Karpas-422 (cell line): ENCODE measurements around the gene FOXL1. TPM values are rescaled to one million over a fixed set of nuclear protein-coding genes. Genes with fewer than 3 reads are reported as not detected.

Source experiments
- DNase-seq: peaks from one replicate; pipeline ENCODE4 v3.0.0-alpha.2; 2015
- H2AFZ ChIP-seq: fragments of 200-600 bp; sonication (generic); 2 replicates; pipeline ENCODE4 v1.6.1; 2014; ENCODE audit warnings: antibody characterized with exemption, low read length, mixed read lengths
- H3K27ac ChIP-seq: fragments of 200-600 bp; sonication (generic); 2 replicates; pipeline ENCODE4 v1.5.1; 2014; ENCODE audit warnings: mild to moderate bottlenecking, low read length, moderate library complexity
- H3K27me3 ChIP-seq: fragments of 200-600 bp; sonication (generic); 2 replicates; pipeline ENCODE4 v1.6.1; 2014; ENCODE audit warnings: low read length, mixed read lengths
- H3K36me3 ChIP-seq: fragments of 200-600 bp; sonication (generic); 2 replicates; pipeline ENCODE4 v1.6.1; 2014; ENCODE audit warnings: low read length, mixed read lengths; ENCODE audit not compliant: insufficient read depth
- H3K4me1 ChIP-seq: fragments of 200-600 bp; sonication (generic); 2 replicates; pipeline ENCODE4 v1.6.1; 2014; ENCODE audit warnings: mild to moderate bottlenecking, low read length, mixed read lengths
- H3K4me2 ChIP-seq: fragments of 200-600 bp; sonication (generic); 2 replicates; pipeline ENCODE4 v1.6.1; 2014; ENCODE audit warnings: low read length, low read depth, mild to moderate bottlenecking; ENCODE audit not compliant: poor library complexity, severe bottlenecking
- H3K4me3 ChIP-seq: fragments of 200-600 bp; sonication (generic); 2 replicates; pipeline ENCODE4 v1.5.1; 2014; ENCODE audit warnings: mild to moderate bottlenecking, antibody characterized with exemption, low read length, mixed read lengths
- H3K79me2 ChIP-seq: fragments of 200-600 bp; sonication (generic); 2 replicates; pipeline ENCODE4 v1.6.1; 2014; ENCODE audit warnings: mild to moderate bottlenecking, low read length, mixed read lengths
- H3K9ac ChIP-seq: fragments of 200-600 bp; sonication (generic); 2 replicates; pipeline ENCODE4 v1.6.0; 2014; ENCODE audit warnings: low read length
- H3K9me2 ChIP-seq: fragments of 200-600 bp; sonication (generic), shearing (Covaris generic); replicated peaks from 2 replicates; pipeline ENCODE4 v1.6.0; 2014; ENCODE audit warnings: mild to moderate bottlenecking, low read length, moderate library complexity; ENCODE audit not compliant: insufficient read depth
- H3K9me3 ChIP-seq: fragments of 300-700, 200-600 bp; sonication (generic); 2 replicates; pipeline ENCODE4 v1.6.1; 2014; ENCODE audit warnings: low read length, mixed read lengths
- H4K20me1 ChIP-seq: fragments of 200-600 bp; sonication (generic); 2 replicates; pipeline ENCODE4 v1.6.1; 2014; ENCODE audit warnings: mild to moderate bottlenecking, antibody characterized with exemption, low read length, low read depth; ENCODE audit not compliant: insufficient read depth
- total RNA-seq: library from RNA; depleted of rRNA; stranded (reverse); fragments of >200 nt; shearing (Covaris generic); gene quantifications from 2 replicates; pipeline ENCODE4 v1.2.3, GENCODE V29; 2014; ENCODE audit warnings: low replicate concordance

The FOXL1 gene
- total RNA-seq, 1 experiment from 2014 or later, result not detected

DNA sequence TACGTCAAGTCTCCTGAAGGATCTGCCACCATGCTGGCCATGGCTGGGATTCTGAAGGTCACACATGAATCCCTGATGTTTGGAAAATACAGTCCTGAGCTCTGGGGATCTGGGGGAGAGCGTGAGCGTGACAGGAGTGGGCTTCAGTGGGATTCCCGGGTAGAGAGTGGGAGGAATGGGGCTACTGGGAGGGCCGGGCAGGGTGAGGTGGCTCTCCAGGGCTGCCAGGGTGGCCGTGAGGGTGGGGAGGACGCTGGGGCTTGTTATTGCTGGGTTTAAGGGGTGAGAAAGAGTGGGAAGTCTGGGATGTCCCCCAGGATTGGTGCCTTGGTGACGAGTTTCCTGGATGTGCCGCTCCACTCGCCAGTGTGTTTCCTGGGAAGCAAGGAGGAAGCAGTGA, 31.3 kb downstream of the FOXL1 start:
- Histone ChIP-seq H3K4me2 (no peak overlapping the region), H4K20me1 (no peaks in the 10 kb centered on the region), H3K27ac (no peak overlapping the region), H3K36me3 (no peaks in the 10 kb centered on the region), H3K9me3 (no peaks in the 10 kb centered on the region), H3K4me1 (no peaks in the 10 kb centered on the region), H3K27me3 (no peaks in the 10 kb centered on the region), H3K79me2 (no peaks in the 10 kb centered on the region), H2AFZ (no peak overlapping the region), H3K4me3 (no peak overlapping the region), H3K9me2 (no peaks in the 10 kb centered on the region), H3K9ac (no peak overlapping the region)
- DNase-seq, result no peak

DNA sequence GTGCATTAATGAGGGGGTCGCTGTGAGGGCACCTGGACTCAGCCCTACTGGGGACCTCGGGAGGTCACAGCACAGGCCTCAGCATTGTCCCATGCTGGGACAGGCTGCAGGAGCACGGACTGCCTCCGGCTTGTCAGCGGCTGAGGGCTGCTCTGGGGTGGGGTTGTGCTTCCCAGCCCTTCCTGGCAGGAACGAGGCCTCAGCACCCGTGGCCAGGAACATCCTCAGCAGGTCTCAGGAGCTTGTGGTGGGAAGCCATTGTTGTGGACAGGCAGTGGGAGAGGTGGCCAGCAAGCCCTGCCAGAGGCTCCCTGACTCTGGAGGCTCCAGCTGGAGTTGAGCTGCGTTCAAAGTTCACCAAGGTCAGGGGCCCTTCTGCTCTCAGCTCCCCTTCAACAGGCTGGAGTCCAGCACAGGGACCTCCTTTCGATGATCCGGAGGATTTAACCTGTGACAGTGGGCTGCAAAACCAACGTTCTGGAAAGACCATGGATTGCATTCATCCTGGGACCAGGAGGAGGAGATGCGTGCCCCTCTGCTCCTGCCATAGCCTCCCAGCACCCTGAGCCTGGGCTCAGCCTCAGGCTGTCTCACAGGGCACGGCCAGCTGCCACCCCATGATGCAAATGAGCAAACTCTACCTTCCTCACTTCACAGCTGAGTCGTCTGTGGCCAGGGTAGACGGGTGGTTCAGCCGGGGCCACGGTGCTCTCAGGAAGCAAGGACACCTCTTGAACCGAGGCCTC, 32.6 kb downstream of the FOXL1 start:
- H3K9me2 ChIP-seq, result no peaks in the 10 kb centered on the region
- H3K27me3 ChIP-seq, result no peaks in the 10 kb centered on the region
- H3K9ac ChIP-seq, result no peak overlapping the region
- no peaks in the 10 kb centered on the region for H3K4me1 ChIP-seq
- no peaks in the 10 kb centered on the region for H4K20me1 ChIP-seq
- DNase-seq, result no peak
- no peaks in the 10 kb centered on the region for H3K9me3 ChIP-seq
- no peak overlapping the region for H2AFZ ChIP-seq
- no peaks in the 10 kb centered on the region for H3K79me2 ChIP-seq
- H3K4me3 ChIP-seq, result no peak overlapping the region
- H3K36me3 ChIP-seq, result no peaks in the 10 kb centered on the region
- H3K27ac ChIP-seq, result no peak overlapping the region
- H3K4me2 ChIP-seq, result no peak overlapping the region

DNA sequence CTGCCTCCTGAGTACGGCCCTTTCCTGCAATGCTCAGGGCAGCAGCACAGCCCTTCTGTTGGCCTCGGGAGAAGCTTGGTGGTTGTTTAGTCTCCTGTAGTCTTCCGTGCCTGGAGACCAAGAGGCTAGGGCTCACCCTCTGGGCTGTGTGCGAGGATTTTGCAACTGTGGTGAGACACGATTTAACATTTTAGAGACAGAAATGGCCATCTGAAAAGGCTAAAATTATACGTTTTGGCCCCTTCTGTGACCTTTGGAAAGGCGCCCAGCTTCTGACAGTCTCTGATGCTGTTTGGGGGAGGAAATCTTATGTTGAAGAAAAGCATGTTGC, 33.1 kb downstream of the FOXL1 start:
- Histone ChIP-seq H3K9ac (no peak overlapping the region), H3K79me2 (no peaks in the 10 kb centered on the region), H3K27ac (no peak overlapping the region)

DNA sequence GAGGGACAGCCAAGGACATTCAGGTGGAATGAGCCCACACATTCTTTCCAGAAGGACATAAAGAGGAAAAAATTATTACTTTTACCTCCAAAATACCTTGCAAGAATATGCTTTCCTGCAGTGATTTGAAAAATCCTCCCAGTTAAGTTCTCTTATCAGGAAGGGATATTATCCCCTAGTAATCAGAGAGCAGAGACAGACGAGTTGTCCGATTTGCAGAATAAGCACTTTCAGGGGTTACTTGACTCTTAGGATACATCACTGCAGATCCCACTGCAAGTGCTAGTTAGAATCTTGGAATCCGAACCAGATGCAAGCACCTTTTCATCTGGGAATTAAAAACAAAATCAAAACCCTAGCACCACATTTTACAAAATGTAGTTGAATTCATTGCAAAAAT, 33.6 kb downstream of the FOXL1 start:
- H3K27me3 ChIP-seq, result no peaks in the 10 kb centered on the region
- no peaks in the 10 kb centered on the region for H3K79me2 ChIP-seq
- no peaks in the 10 kb centered on the region for H4K20me1 ChIP-seq
- H3K36me3 ChIP-seq, result no peaks in the 10 kb centered on the region
- DNase-seq, result no peak
- no peaks in the 10 kb centered on the region for H3K4me1 ChIP-seq
- H3K4me2 ChIP-seq, result no peak overlapping the region
- no peaks in the 10 kb centered on the region for H3K9me3 ChIP-seq
- no peak overlapping the region for H3K27ac ChIP-seq
- no peak overlapping the region for H3K9ac ChIP-seq
- H2AFZ ChIP-seq, result no peak overlapping the region
- H3K9me2 ChIP-seq, result no peaks in the 10 kb centered on the region
- no peak overlapping the region for H3K4me3 ChIP-seq

More for the DNA sequence above, 33.1 kb downstream of the FOXL1 start:
- no peak for DNase-seq
- Histone ChIP-seq H3K4me3 (no peak overlapping the region), H3K36me3 (no peaks in the 10 kb centered on the region), H3K27me3 (no peaks in the 10 kb centered on the region), H3K4me1 (no peaks in the 10 kb centered on the region), H4K20me1 (no peaks in the 10 kb centered on the region), H3K9me3 (no peaks in the 10 kb centered on the region), H3K9me2 (no peaks in the 10 kb centered on the region), H3K4me2 (no peak overlapping the region), H2AFZ (no peak overlapping the region)

DNA sequence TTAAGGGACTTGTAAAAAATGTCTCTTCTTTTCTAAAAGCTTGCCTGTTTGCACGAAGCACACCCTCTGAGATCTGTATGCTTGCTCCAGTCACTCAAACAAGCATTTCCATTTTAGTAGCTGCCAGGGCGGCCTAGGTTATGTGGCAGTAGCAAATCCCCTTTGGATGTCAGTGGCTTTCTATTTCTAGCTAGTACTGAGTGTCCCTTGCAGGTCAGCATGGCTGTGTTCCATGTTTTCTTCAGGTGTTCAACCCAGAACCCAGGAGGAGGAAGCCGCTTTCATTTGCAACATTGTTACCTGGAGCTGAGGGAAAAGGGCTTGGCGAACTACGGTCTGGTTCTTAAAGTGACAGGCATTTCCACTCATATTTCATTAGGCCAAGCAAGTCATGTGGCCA, 36.4 kb downstream of the FOXL1 start:
- DNase-seq, result no peak
- Histone ChIP-seq H3K9me3 (no peaks in the 10 kb centered on the region), H3K9me2 (no peaks in the 10 kb centered on the region), H3K9ac (no peak overlapping the region), H3K4me3 (no peak overlapping the region), H3K27me3 (no peaks in the 10 kb centered on the region), H3K4me1 (no peaks in the 10 kb centered on the region), H3K79me2 (no peaks in the 10 kb centered on the region), H3K36me3 (no peaks in the 10 kb centered on the region), H2AFZ (no peak overlapping the region), H4K20me1 (no peaks in the 10 kb centered on the region), H3K27ac (no peak overlapping the region), H3K4me2 (no peak overlapping the region)

DNA sequence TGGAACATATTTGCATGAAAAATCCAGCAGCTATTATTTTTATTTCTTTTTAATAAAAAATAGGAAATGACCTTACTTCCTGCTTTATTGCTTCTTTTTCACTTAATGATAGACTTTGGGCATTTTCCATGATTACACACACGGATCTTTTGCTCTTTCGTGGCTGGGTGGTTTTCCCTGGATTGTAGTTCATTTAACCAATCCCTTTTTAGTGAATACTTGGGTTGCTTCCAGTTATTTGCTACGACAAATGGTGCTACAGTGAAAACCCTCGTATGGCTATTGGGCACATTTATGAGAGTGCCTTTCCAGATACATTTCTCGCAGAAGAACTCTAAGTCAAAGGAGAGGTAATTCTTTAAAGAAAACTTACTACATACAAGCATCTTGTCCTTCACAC, 38.6 kb downstream of the FOXL1 start:
- no peaks in the 10 kb centered on the region for H3K9me2 ChIP-seq
- H3K4me2 ChIP-seq, result no peak overlapping the region
- H3K9me3 ChIP-seq, result no peaks in the 10 kb centered on the region
- H3K4me1 ChIP-seq, result no peaks in the 10 kb centered on the region
- H2AFZ ChIP-seq, result no peak overlapping the region
- no peak overlapping the region for H3K27ac ChIP-seq
- H3K79me2 ChIP-seq, result no peaks in the 10 kb centered on the region
- no peak for DNase-seq
- H3K9ac ChIP-seq, result no peak overlapping the region
- no peaks in the 10 kb centered on the region for H3K27me3 ChIP-seq
- no peak overlapping the region for H3K4me3 ChIP-seq
- H3K36me3 ChIP-seq, result no peaks in the 10 kb centered on the region
- H4K20me1 ChIP-seq, result no peaks in the 10 kb centered on the region

DNA sequence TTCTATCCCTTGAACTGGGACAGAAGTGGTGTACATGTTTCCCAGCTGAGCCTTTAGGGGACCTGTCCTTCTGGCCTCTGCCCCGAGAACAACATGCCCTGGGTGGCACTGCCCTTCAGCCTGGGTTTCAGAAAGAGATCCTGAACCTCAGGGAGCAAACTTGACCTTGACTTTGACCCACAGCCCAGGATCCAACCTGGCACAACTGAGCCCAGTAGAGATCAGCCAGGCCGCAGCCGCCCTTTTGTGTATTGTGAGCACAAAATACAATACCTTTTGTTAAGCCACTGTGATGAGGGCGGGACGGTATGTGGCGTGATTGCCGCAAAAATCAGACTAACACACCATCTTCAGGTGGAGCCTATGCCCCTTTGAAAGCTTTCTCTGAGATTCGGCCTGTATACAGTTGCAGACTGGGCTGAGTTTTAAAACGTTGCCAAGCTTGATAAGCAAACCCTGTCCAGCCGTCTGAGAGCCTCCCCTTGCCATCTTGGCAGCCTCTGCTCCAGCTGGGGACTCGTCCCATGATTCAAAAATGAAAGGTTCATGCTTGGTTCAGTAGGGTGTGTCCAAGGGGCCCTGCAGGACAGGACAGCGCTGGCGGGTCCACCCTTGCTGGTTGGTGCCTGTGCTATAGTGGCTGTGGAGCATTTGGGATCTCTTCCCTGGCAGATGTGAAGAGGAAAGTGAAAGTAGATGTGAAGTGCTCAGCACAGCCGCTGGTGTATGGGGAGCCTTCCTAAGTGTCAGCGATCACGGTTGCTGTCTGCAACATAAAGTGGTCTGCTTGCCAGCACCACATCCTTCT, 40.3 kb downstream of the FOXL1 start:
- Histone ChIP-seq H3K4me2 (no peak overlapping the region), H3K4me1 (no peaks in the 10 kb centered on the region), H3K27ac (no peak overlapping the region), H4K20me1 (no peaks in the 10 kb centered on the region), H3K9me3 (no peaks in the 10 kb centered on the region), H3K36me3 (no peaks in the 10 kb centered on the region), H3K79me2 (no peaks in the 10 kb centered on the region), H3K9ac (no peak overlapping the region), H3K27me3 (no peaks in the 10 kb centered on the region), H3K4me3 (no peak overlapping the region), H3K9me2 (no peaks in the 10 kb centered on the region), H2AFZ (no peak overlapping the region)
- DNase-seq, result no peak

DNA sequence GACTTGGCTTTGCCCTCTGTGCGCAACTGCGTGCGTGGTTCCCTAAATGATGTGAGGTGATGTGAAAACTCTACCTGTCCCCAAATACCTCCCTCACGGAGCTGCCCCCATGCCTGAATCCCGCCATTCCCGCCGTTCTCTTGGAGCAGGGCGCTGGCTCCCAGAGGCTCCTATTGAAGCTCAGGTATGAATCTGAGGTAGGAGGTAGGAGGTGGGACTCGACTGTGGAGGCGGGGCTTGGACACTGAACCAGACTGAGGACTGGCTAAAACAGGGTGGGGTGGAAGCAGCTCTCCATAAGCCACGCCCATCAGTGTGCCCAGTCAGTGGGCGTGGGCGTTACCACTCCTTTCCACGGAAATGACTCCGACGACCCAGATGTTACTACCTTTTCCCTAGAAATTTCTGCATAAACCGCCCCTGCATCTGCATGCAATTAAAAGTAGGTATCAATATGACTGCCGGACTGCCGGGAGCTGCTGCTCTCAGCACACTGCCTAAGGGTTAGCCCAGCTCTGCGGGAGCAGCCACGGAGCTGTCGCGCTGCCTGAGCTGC, 41.0 kb downstream of the FOXL1 start:
- Histone ChIP-seq H3K4me2 (no peak overlapping the region), H4K20me1 (no peaks in the 10 kb centered on the region), H3K27ac (no peak overlapping the region), H3K79me2 (no peaks in the 10 kb centered on the region), H2AFZ (no peak overlapping the region), H3K4me3 (no peak overlapping the region), H3K27me3 (no peaks in the 10 kb centered on the region), H3K36me3 (no peaks in the 10 kb centered on the region), H3K9me3 (no peaks in the 10 kb centered on the region), H3K4me1 (no peaks in the 10 kb centered on the region), H3K9ac (no peak overlapping the region), H3K9me2 (no peaks in the 10 kb centered on the region)
- DNase-seq, result no peak
